PC-3 (cell line): ENCODE data around the gene STAMBPL1. TPM values are rescaled to one million over a fixed set of nuclear protein-coding genes. Genes with fewer than 3 reads are reported as not detected.

ENCODE experiments used
- ATAC-seq: fragments of 200-7000 bp; cut with Tn5 transposase; 2 replicates; pipeline ENCODE4 v1.9.1; 2020; ENCODE audit warnings: mild to moderate bottlenecking, moderate library complexity
- BruUV-seq: library from RNA; stranded (reverse); fragments of 400-500 nt; replicated peaks from 2 replicates; lab custom pipeline; 2021; lab: Mats Ljungman, UMichigan
- CTCF ChIA-PET: fragments of 300-600 bp; sonication (Branson Sonifier 250); formaldehyde crosslinking; loops from one replicate; lab custom pipeline; 2022; ENCODE audit warnings: antibody characterized with exemption; lab: Charles Lee
- POLR2A ChIA-PET: fragments of 300-600 bp; sonication (Branson Sonifier 250); formaldehyde crosslinking; loops from one replicate; lab custom pipeline; 2022; ENCODE audit warnings: antibody characterized with exemption; ENCODE audit not compliant: unreplicated experiment; lab: Charles Lee
- DNase-seq: peaks from one replicate; pipeline ENCODE4 v3.0.0-alpha.2; 2015
- H2AFZ ChIP-seq: fragments of 300-600 bp; sonication (generic); 2 replicates; pipeline ENCODE4 v1.6.0; 2016; ENCODE audit warnings: antibody characterized with exemption, low read length
- H3F3A ChIP-seq: fragments of 300-600 bp; sonication (generic); one replicate; pipeline ENCODE4 v1.6.0; 2017; ENCODE audit warnings: antibody characterized with exemption, low read length, control low read depth, mild to moderate bottlenecking; ENCODE audit not compliant: unreplicated experiment
- H3K27ac ChIP-seq: fragments of 300-600 bp; sonication (generic); 2 replicates; pipeline ENCODE4 v1.5.1; 2016; ENCODE audit warnings: mild to moderate bottlenecking, low read length
- H3K27me3 ChIP-seq: fragments of 300-600 bp; sonication (generic); 2 replicates; pipeline ENCODE4 v1.6.1; 2016; ENCODE audit warnings: low read length, mixed read lengths
- H3K36me3 ChIP-seq: fragments of 300-600 bp; sonication (generic); 2 replicates; pipeline ENCODE4 v1.6.1; 2016; ENCODE audit warnings: low read depth, mixed run types, low read length, mixed read lengths
- H3K4me1 ChIP-seq: fragments of 300-600 bp; sonication (generic); 2 replicates; pipeline ENCODE4 v1.5.1; 2016; ENCODE audit warnings: low read length; ENCODE audit not compliant: insufficient read depth
- H3K4me2 ChIP-seq: fragments of 300-600 bp; sonication (generic); 2 replicates; pipeline ENCODE4 v1.6.0; 2016; ENCODE audit warnings: low read length
- H3K4me3 ChIP-seq: fragments of 300-600 bp; sonication (generic); 2 replicates; pipeline ENCODE4 v1.5.1; 2016; ENCODE audit warnings: mild to moderate bottlenecking, low read length, mixed read lengths
- H3K79me2 ChIP-seq: fragments of 300-600 bp; sonication (generic); 2 replicates; pipeline ENCODE4 v1.6.1; 2017; ENCODE audit warnings: low read length, mixed read lengths
- H3K9ac ChIP-seq: fragments of 300-600 bp; sonication (generic); 2 replicates; pipeline ENCODE4 v1.6.0; 2016; ENCODE audit warnings: mild to moderate bottlenecking, low read length
- H3K9me2 ChIP-seq: fragments of 300-600 bp; sonication (generic); replicated peaks from 2 replicates; pipeline ENCODE4 v1.6.1; 2016; ENCODE audit warnings: mixed run types, low read length, mixed read lengths
- H3K9me3 ChIP-seq: fragments of 300-600 bp; sonication (generic); 2 replicates; pipeline ENCODE4 v1.6.1; 2016; ENCODE audit warnings: low read length, mixed read lengths
- H4K20me1 ChIP-seq: fragments of 300-600 bp; sonication (generic); 2 replicates; pipeline ENCODE4 v1.6.1; 2016; ENCODE audit warnings: low read length, mixed read lengths
- CTCF ChIP-seq: fragments of 300-600 bp; sonication (generic); conservative IDR thresholded peaks from 2 replicates; pipeline ENCODE4 v1.5.1; 2017; ENCODE audit warnings: antibody characterized with exemption, low read depth, mild to moderate bottlenecking, low read length
- EZH2 ChIP-seq: fragments of 300-600 bp; sonication (generic); IDR thresholded peaks from one replicate; pipeline ENCODE4 v1.6.1; 2017; ENCODE audit warnings: antibody characterized with exemption, mild to moderate bottlenecking, low read length; ENCODE audit not compliant: unreplicated experiment
- EZH2phosphoT487 ChIP-seq: fragments of 300-600 bp; sonication (generic); IDR thresholded peaks from 2 replicates; pipeline ENCODE4 v1.6.1; 2018; ENCODE audit warnings: mild to moderate bottlenecking, antibody characterized with exemption, low read length, borderline replicate concordance
- intact Hi-C: fragments of 100-400 bp; cut with micrococcal nuclease; formaldehyde crosslinking; loops from 2 replicates; pipeline ENCODE4 v1.9.0; 2023
- total RNA-seq: library from RNA; depleted of rRNA; stranded (reverse); fragments of >200 nt; gene quantifications from 2 replicates; pipeline ENCODE4 v1.2.3, GENCODE V29; 2014

STAMBPL1 gene
- total RNA-seq, 1 experiment from 2014 or later, result 19.5 TPM

GRCh38 chr10:88840104-88840503 is 39.9 kb upstream of the STAMBPL1 start:
- no peak overlapping the region for H3K27ac ChIP-seq
- H3K4me1 ChIP-seq, result no peaks in the 10 kb centered on the region
- no peak for DNase-seq
- no peaks in the 10 kb centered on the region for H3K36me3 ChIP-seq
- no peak overlapping the region for H3K4me2 ChIP-seq
- TF ChIP-seq EZH2, result no peak
- no peak for TF ChIP-seq CTCF
- TF ChIP-seq EZH2phosphoT487, result no peak
- H3K27me3 ChIP-seq, result no peaks in the 10 kb centered on the region
- no peaks in the 10 kb centered on the region for H3K79me2 ChIP-seq
- no peaks in the 10 kb centered on the region for H3K9me2 ChIP-seq
- H3F3A ChIP-seq, result no peaks in the 10 kb centered on the region
- H4K20me1 ChIP-seq, result no peaks in the 10 kb centered on the region
- H3K4me3 ChIP-seq, result no peak overlapping the region
- no peak for ATAC-seq
- ChIA-PET CTCF (no interaction called here), POLR2A (no interaction called here)
- no peak overlapping the region for H3K9ac ChIP-seq
- H2AFZ ChIP-seq, result no peak overlapping the region
- H3K9me3 ChIP-seq, result no peaks in the 10 kb centered on the region
- intact Hi-C loops, result no loop called here
- BruUV-seq, result no TSS peak

GRCh38 chr10:88840881-88841280 is 39.2 kb upstream of the STAMBPL1 start:
- TF ChIP-seq CTCF (no peak), EZH2phosphoT487 (no peak), EZH2 (no peak)
- Histone ChIP-seq H3K9me2 (no peaks in the 10 kb centered on the region), H3K36me3 (no peaks in the 10 kb centered on the region), H3K9ac (no peak overlapping the region), H2AFZ (no peak overlapping the region), H3K4me2 (no peak overlapping the region), H3F3A (no peaks in the 10 kb centered on the region), H3K27me3 (no peaks in the 10 kb centered on the region), H3K27ac (no peak overlapping the region), H4K20me1 (no peaks in the 10 kb centered on the region), H3K79me2 (no peaks in the 10 kb centered on the region), H3K4me1 (no peaks in the 10 kb centered on the region), H3K4me3 (no peak overlapping the region), H3K9me3 (no peaks in the 10 kb centered on the region)
- no TSS peak for BruUV-seq
- no peak for DNase-seq
- ATAC-seq, result no peak
- ChIA-PET POLR2A (no interaction called here), CTCF (no interaction called here)
- intact Hi-C loops, result no loop called here

- intact Hi-C loops, result no loop called here
- H3K9me3 ChIP-seq, result no peaks in the 10 kb centered on the region
- no peak overlapping the region for H2AFZ ChIP-seq
- BruUV-seq, result no TSS peak
- H3F3A ChIP-seq, result no peaks in the 10 kb centered on the region
- H4K20me1 ChIP-seq, result no peaks in the 10 kb centered on the region
- no peaks in the 10 kb centered on the region for H3K4me1 ChIP-seq
- no peak overlapping the region for H3K4me3 ChIP-seq
- POLR2A ChIA-PET, result no interaction called here
- TF ChIP-seq CTCF (no peak), EZH2 (no peak), EZH2phosphoT487 (no peak)
- ATAC-seq, result no peak
- no peaks in the 10 kb centered on the region for H3K36me3 ChIP-seq
- CTCF ChIA-PET, result no interaction called here
- no peaks in the 10 kb centered on the region for H3K9me2 ChIP-seq
- H3K9ac ChIP-seq, result no peak overlapping the region
- H3K4me2 ChIP-seq, result no peak overlapping the region
- DNase-seq, result no peak
- H3K79me2 ChIP-seq, result no peaks in the 10 kb centered on the region
- H3K27me3 ChIP-seq, result no peaks in the 10 kb centered on the region
- H3K27ac ChIP-seq, result no peak overlapping the region
Measured at GRCh38 chr10:88841316-88842111, 38.5 kb upstream of the STAMBPL1 start.
